Stimulated activated CD4-positive, alpha-beta T cell treated with anti-CD3 and anti-CD28 coated beads, Interleukin-15, amount 100 ng/mL, for 1 hour (primary cell): ENCODE measurements around the gene TRPM8.

Experiments
- DNase-seq, 2 donors: peaks; one replicate each; pipeline ENCODE4 v3.0.0-alpha.2; 2020; ENCODE audit warnings: low read depth in 1 of 2, low spot score in 1 of 2

Gene TRPM8

DNA sequence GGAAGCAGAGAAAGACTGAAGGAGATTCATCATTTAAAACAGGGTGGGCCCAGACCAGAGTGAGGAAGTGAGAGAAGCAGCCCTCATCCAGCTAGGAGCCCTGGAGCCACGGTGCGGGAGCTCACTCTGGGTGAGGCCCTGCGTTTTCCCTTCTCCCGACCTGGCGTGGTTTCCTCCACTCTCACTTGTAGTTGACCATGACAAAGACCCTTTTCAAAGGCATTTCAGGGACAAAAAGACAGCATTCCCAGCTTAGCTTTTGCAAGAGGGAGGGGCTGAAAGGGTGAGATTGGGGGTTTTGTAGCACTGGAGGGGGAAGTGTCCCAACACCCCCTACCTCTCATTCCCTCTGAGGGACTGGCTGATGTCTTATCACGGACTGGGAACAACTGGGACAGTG lies 56.6 kb downstream of the TRPM8 start:
- no peak for DNase-seq

DNA sequence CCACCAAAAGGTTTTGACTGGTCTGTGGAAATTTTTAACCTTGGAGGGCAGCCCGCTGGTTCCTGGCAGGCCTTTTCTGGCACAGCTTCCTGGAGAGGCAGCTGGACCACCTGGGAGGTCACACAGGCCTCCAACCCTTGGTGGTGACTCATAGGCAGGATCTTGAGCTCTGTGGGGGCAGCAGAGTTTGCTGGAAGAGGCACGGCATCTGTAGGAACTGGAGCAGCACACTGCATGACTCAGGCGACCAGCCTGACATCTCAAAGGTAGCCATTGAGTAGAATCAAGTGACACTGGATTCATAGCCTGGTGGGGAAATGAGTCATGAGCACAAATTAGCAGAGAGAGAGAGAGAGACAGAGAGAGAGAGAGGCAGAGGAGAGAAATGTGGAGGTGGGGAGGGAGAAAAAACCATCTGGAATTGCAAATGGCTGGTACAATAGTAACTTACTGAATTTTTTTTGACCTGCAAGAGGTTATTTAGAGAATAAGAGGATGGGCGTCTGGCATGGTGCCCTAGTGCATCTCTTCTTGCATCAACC lies 57.4 kb downstream of the TRPM8 start:
- DNase-seq = no peak

DNA sequence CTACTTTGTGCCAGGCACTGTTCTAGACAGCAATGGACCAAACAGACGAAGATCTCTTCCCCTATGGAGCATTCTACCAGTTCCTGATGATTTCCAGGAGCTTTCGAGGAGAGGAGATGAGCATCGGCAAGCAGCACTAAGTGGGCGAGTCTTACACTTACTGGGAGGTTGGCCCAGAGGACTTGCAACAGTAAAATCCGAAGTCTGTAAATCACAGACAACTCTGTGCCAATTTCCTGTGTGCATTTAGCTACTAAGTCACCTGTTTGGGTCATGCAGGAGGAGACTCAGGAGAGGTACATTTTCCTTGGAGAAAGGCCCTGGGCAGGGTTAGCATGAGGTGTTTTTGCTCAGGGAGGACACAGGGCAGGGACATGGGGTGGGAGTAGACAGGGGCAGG lies 58.9 kb downstream of the TRPM8 start:
- no peak for DNase-seq

DNA sequence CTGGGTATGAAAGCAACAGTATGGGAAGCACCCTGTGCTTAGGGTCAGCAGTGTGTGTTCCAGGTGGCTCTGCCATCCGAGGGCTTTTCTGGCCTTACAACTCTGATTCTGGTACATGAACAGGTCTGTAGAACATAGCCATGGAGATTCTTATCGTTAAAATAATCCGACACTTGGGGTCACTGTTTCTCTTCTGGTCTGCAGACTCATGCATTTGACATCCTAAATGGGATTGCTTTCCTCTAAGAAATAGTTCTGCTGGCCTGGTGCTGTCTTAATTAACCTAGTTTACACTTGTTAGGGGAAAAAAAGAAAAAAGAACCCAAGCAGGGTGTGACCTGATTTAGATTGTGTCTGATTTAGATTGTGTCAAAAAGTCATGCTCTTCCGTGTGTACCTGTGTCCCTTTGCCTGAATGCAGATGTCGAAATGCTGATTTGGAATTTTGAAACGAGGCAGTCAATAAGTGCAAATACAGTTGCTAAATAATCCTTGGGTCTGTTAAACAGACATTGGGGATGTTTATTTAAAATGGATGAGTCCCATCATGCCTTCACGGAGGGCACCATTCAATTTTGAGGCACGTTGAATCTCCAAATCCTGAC lies 59.6 kb downstream of the TRPM8 start:
- DNase-seq = no peak

DNA sequence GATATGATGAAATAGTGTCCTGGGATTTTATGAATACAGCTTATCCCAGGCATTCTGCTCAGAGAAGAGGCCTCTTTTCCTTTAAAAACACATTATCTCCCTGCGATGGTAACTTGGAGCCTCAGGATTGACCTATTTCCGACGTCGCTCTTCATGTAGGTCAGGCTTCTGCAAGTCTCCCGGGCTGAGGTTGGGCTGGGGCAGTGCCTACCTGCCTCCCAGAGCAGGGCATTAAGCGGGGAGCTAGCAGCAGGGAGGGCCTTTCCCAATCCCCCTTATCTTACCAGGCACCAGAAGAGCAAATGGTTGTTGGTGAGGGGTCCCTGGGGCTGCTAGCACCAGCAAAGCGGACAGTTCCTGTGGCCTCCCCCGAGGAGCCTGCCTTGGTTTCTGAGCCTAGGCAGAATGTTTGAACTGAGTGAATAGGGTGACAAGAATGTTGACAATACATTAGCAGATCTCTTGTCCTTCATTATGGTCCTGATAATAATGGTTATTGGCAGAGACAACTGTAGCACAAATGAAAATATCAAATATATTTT lies 60.2 kb downstream of the TRPM8 start:
- no peak for DNase-seq

DNA sequence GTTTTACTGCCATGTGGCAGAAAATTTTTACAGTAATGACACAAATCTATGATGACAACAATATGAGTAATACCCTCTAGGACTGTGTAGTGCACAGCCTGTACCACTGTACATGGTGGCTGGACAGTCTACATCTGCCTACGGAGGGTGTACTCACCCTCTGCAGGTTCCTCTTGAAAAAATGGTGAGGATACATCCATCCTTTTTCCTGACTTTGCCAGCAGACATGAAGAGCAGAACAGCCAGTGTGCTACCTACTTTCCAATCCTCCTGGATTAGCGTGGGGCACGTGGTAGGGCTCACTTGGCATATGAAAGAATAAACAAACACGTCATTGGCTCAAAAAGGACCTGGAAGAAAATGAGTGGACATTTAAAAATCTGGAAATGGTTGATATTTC lies 62.6 kb downstream of the TRPM8 start:
- no peak for DNase-seq

DNA sequence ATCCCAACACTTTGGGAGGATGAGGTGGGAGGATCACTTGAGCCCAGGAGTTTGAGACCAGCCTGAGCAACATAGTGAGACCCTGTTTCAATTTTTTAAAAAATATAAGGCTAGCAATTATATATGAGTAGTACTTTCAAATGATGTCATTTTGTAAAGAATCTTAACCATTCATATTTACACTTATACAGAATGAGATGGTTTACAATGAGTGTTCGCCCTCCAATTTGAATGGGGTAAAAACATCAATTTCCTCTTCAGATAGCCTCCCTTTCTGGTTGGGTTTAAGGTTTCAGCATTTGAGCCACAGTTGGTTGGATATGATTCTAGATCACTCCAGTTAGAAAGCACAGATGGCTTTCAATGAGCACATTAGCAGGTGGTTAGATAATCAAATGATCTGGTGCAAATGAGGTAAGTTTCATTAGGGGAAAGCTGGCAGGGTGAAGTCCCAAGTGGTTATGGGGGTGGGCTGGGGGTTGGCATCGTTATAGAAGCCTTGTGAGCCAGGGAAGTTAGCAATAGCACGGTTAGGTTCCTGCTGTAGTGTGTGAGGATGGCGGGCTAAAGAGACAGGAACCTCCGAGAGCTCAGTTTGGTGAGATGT lies 63.9 kb downstream of the TRPM8 start:
- DNase-seq = no peak

DNA sequence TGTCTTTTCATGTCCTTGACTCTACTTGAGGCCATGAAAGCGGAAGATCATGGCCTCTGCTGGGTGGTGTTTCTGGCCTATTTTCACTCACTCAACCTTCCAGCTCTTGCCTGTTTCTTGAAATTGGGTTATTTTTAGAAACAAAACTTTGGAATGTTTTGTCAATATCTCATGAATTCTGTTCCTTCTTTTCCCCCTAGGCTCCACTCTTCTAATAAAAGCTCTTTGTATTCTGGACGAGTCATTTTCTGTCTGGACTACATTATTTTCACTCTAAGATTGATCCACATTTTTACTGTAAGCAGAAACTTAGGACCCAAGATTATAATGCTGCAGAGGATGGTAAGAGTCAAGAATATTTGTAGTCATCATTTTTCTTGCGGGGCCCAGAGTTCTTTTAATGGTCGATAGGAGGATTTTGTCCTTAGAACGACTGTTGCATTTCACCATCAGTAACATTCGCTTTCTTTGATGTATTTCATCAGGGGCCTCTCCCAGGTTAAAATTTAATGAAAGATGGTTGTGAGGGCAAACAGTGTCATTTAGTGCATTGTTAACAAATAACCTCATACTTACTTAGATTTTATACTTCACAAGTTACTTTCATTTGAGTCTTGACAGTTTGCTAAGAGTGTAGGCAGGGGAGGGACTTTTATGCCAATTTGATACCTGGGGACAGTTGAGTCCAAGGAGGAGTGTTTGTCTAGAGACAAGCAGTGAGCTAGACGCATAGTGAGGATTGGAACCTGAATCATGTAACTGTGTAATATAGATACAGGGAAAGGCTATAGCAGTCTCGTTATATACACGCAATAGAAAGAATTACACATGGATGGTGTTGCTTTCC lies 64.6 kb downstream of the TRPM8 start:
- no peak for DNase-seq

DNA sequence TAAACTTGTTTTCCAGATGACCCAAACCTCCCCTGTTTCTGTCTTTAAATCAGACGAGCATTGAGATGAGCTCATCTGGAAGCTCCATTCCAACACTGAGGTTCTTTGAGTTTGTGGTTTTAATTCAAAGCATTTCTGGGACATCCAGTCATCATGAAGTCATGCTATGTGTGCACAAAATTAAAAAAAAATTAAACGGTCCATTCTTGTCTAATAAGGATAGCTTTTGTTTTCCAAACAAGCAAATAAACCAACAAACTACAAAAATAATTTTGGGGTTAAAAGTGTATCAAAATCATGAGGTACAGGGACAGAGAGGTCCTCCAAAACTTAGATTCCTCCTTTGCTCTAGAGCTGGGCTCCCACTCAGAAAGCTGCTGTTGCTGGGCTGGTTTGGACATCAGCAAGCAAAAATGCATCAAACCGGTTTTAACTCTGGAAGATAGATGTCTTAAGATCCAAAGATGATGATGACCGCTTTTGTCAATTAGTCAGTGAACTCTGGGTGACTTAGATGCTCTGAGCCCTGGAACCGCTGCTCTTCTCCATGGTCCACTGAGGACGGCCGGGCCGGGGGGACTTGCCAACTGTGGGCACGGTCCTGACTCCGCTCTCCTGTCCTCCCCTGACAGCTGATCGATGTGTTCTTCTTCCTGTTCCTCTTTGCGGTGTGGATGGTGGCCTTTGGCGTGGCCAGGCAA lies 65.4 kb downstream of the TRPM8 start:
- DNase-seq = no peak

DNA sequence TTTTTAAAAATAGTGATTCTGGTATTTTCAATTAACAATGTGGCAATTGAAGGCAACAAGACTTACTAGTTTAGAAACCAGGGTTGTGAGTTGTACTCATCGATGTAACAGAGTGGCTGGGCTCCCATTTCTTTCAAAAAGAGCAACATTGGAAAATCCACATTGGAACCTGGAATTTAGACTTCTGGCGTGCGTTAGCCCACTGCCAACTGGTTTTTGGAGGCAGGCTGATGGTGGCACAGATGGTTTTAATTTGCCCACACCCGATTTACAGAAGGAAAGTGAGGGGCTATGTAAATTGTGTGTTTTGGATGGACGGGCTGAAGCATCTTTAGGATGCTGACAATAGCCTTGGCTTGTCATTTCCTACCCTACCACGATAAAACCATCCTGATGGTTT lies 66.3 kb downstream of the TRPM8 start:
- no peak for DNase-seq

DNA sequence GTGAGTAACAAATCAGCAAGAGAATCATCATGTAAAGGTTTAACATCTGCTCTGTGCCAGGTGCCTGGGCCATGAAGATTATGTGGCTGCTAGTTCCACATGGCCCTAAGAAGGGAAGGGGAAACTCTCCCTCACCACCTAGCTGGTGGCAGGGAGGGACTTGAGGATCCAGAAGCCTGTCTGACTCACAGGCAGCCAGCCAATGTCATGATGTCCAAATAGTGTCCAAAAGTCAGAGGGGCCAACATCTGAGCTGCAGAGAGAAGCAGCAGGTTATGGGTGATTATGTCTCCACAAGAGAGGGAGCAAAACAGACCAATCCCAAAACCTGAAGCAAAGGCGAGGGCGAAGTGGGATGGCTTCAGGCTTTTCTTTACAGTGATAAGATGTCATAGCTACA lies 71.4 kb downstream of the TRPM8 start:
- DNase-seq = no peak

DNA sequence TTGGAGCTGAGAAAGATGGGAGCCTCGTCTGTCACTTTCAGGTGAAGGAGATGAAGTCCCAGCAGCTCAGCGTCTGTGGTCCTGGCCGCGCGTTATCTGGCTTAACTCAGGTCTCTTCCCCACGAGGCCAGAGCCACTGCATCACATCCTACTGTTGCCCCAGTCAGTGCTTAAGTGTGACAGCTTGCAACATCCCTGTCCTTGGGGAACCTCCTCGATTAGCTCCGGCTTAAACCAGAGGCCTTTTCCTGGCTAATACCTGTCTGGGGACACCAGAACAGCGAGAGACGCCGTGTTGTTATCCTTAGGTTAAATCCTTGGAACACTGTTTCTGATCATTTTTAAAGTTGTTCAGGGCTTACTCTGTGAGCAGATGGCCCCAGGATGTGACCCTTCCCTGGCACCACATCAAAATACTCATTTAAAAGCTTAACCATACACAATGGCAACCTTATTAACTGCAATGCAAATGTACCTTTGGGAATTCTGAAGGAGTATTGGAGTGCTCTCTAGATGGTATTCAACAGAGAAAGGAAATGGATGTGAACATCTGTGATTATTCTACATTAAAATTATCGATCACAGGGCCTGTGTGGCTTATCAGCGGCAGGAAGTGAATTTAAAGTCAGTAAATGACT lies 72.2 kb downstream of the TRPM8 start:
- no peak for DNase-seq

DNA sequence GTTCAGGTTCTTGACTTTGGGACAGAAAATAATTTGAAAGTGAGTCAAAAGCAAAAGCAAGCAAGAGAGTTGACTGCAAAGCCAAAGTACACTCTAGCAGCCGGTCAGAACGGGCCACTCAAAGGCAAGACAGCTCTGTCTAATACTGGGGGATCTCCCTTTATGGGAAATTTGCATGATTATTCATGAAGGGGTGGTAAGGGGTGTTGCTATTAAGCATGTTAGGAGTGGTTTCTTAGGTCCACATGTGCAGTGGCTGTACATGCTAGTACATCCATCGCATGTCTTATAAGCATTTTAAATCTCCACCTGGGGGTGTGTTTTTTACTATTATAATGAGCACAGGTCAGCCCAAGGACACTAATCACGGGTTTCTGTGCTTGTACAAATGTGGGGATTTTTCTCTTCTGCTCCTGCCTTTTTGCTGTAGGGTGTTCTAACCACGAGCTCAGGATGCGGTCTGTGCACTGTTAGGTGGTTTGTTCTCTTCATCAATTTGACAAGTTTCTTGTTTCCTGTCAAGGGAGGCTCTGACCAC lies 73.2 kb downstream of the TRPM8 start:
- no peak for DNase-seq

DNA sequence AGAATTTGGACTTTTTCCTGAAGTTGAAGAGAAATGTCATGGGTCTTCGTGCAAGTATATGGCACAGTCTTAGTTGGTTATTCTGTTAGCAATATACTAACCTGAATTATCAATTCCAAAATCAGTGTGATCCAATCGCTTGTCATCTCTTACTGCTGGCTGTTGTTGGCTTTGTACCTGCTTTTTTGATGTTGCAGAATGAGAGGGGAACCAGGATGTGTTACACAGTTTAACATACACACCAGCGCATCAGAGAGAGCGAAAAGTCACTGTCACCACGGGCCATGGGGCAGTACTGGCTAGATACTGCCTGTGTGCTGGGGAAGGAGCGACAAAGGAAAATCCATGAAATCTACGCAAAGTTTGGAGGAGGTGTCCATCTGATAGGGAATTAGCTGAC lies 74.0 kb downstream of the TRPM8 start:
- DNase-seq = no peak

DNA sequence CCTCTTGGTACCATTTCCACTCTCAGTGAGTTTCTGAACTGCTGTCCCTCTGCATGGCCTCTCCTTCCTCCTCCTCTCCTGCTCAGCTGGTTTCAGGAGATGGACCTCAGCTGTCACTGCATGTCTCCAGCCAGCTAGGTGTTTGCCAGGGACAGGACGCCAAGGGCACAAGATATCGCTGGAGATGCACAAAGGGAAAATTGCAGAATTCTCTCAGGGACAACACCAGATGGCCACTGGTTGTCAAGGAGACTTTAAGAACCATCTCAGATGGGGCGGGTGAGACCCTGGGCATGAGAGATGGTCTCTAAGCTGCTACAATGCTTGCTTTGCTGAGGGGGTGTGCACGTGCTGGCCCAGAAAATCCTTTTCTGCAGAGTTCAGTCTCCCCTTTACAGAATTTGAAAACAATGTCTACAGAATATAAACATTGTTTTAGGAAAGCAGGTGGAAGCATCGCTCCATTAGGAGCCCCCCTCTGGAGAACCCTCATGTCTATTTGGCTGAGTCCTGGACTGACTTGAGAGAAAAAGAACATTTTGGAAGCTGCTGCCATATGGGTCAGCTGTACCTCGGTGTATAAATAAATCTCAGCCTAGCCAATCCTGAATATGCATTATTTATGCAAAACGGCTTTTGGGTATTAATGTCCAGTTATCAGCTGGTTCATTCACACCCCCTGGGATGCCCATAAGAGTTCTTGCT lies 75.5 kb downstream of the TRPM8 start:
- DNase-seq = no peak

DNA sequence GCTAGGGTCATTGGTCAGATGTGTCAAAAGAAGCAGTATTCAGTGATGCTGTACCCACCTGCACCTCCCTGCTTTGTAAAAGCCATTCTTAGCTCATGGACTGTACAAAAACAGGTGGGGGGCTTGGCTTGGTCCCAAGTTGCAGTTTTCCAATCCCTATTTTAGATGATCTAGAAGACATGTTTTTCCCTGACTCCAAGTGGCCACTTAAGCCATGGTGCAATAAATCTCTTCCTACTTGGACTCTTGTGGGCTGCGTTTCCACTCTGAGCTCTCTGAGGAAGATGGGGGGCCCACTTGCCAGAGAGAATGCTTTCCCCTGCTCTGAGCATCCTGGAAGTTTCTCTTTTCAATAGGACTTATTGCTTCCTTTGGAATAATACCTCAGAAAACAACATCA lies 76.3 kb downstream of the TRPM8 start:
- no peak for DNase-seq

DNA sequence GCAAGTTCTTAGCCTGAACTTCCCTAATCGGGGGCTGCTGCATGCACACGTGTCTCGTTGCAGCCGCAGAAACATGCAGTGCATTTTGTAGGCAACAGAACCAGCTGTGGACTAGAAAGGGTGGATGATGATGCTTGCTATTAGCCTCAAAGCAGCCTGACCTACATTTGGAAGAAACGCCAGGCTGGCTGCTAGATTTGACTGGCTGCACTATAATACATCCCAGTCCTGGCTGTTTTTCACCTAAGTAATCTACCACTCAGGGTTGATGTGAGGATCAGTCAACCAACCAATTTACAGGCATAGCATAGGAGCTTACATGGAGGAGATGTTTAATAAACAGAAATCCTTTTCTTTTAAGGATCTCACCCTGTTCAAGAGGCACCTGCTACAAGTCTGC lies 77.0 kb downstream of the TRPM8 start:
- DNase-seq = no peak

DNA sequence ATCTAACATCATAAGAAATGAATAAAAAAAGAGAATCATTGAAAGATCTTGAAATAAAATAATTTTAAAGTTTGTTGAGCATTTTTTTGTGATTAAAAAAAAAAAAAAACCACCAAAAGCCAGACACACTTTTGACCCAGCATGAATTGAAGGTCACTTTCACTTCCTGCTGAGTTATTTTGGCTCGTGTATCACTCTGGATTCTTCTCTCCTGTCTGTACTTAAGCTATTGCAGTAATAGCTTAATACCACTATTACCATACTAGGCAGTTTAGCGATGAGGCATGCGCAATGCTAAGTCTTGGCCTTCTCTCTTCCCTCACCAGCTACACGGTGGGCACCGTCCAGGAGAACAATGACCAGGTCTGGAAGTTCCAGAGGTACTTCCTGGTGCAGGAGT lies 78.8 kb downstream of the TRPM8 start:
- DNase-seq = no peak

DNA sequence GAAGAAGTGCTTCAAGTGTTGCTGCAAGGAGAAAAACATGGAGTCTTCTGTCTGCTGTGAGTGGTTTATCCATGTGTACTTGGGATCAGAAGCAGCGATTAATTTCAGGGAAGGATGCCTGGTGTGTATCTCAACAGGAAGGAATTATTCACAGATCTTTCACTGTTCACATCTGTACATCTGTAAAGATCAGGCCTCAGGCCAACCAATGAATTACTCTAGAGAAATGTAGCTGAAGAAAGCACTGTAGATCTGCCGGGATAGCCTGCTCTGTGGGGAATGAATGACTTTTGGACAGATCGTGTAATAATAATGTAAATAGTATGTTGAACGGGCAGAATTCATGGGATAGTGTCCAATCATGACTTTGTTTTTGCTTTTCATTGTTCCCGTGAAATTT lies 79.3 kb downstream of the TRPM8 start:
- no peak for DNase-seq

DNA sequence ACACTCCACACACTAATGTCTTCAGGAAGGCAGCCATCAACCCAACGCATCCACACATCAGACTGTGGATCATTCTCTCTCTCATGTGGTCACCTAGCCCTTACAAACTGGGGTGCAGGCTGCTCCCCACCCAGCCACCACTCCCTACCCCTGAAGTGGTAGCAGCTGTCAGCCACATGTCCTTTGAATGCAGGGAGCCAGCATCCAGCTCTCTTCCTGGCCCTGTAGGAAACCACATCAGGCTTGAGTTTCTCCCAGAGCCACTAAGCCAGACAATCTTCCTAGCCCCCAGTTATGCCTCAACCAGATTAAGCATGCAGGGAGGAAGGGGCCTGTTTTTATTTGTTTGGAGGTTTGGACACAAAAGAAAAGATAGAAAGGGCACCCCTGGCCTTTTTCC lies 80.5 kb downstream of the TRPM8 start:
- DNase-seq = no peak
